Bronchial epithelial cell (primary cell): Measurements from ENCODE around the gene SLC35A1. TPM values are rescaled to one million over a fixed set of nuclear protein-coding genes. Genes with fewer than 3 reads are reported as not detected.

ENCODE experiments used
- DNase-seq: peaks from one replicate; pipeline ENCODE4 v3.0.0-alpha.2; 2010; ENCODE audit warnings: low read depth
- FAIRE-seq: peaks from 2 replicates; lab custom pipeline; 2011; peaks lifted over from hg19 to GRCh38; lab: Jason Lieb, UNC
- H3K27me3 ChIP-seq: 2 replicates; pipeline ENCODE4 v1.5.1; 2011; ENCODE audit warnings: low read length; ENCODE audit not compliant: control insufficient read depth, insufficient read depth
- H3K36me3 ChIP-seq: 2 replicates; pipeline ENCODE4 v1.5.1; 2011; ENCODE audit warnings: low read length; ENCODE audit not compliant: control insufficient read depth, insufficient read depth
- H3K4me3 ChIP-seq: 2 replicates; pipeline ENCODE4 v1.5.1; 2011; ENCODE audit warnings: mild to moderate bottlenecking, low read depth, low read length, control low read depth
- CTCF ChIP-seq: IDR thresholded peaks from 2 replicates; pipeline ENCODE4 v1.5.1; 2011; ENCODE audit warnings: mild to moderate bottlenecking, moderate library complexity, low read length, control low read depth, inconsistent platforms; ENCODE audit not compliant: insufficient read depth, severe bottlenecking
- total RNA-seq: library from RNA; depleted of rRNA; stranded (reverse); fragments of >200 nt; gene quantifications from 2 replicates; pipeline ENCODE4 v1.2.1, GENCODE V29; 2014

SLC35A1 gene
- total RNA-seq, 1 donor from 2014 or later, result 14.5 TPM

- no peaks in the 10 kb centered on the region for H3K27me3 ChIP-seq
- TF ChIP-seq CTCF, result no peak
- no peak for FAIRE-seq
These were observed 31.1 kb upstream of the SLC35A1 start for GRCh38 chr6:87441711-87442110.

DNA sequence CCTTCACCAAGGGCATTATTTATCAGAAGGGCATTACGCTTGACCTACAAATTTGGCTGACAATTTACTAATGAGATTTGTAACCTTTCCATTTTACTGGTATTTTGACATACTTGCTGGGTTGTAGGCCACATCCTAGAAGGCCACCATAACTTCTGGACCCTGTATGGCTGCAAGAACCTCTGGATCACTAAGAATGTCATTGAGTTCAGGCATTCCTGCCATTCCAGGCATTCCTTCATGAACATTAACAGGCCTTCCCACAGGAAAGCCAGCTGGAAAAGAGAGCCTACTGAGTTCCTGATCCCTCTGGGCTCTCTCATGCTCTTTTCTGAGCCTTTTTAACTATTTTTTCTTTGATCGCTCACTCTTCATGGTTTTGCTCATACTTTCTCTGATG, 28.4 kb upstream of the SLC35A1 start:
- TF ChIP-seq CTCF, result no peak
- no peaks in the 10 kb centered on the region for H3K36me3 ChIP-seq
- H3K4me3 ChIP-seq, result no peak overlapping the region
- FAIRE-seq, result no peak
- DNase-seq, result no peak
- H3K27me3 ChIP-seq, result no peaks in the 10 kb centered on the region

More at GRCh38 chr6:87441711-87442110, 31.1 kb upstream of the SLC35A1 start:
- H3K36me3 ChIP-seq, result no peaks in the 10 kb centered on the region
- DNase-seq, result no peak
- H3K4me3 ChIP-seq, result no peak overlapping the region

- FAIRE-seq, result no peak
- no peak for TF ChIP-seq CTCF
- H3K36me3 ChIP-seq, result no peaks in the 10 kb centered on the region
These were observed 7.7 kb upstream of the SLC35A1 start for GRCh38 chr6:87465051-87465450.

DNA sequence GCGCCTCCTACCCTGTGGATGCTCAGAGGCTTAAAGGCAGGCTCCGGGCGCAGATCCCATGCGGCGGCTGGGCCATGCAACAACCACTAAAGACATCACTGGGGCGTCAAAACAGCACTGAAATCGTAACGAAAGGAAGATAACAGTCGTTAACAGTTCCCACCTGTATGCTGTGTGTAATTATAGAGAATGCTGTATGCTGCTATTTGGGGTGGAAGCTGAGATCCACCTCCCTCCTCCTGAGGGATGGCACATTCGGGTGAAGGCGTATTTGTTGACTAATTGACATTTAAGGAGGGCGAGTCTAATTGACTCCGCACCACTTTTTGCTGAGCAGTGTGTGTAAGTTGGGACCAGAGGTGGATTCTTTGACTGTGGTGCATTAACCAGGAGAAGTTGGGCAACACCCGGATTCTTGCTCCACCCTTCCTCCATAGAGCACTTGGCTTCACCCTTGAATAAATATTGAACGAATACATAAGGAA, 687 bp downstream of the SLC35A1 start:
- Histone ChIP-seq H3K36me3 (peaks cover 6% of the 10 kb centered on the region), H3K4me3 (peak overlapping the region; percentile 70), H3K27me3 (no peaks in the 10 kb centered on the region)
- DNase-seq (peak; percentile 71), FAIRE-seq (no peak)
- TF ChIP-seq CTCF, result no peak

More at GRCh38 chr6:87465051-87465450, 7.7 kb upstream of the SLC35A1 start:
- Histone ChIP-seq H3K4me3 (no peak overlapping the region), H3K27me3 (no peaks in the 10 kb centered on the region)
- no peak for DNase-seq

DNA sequence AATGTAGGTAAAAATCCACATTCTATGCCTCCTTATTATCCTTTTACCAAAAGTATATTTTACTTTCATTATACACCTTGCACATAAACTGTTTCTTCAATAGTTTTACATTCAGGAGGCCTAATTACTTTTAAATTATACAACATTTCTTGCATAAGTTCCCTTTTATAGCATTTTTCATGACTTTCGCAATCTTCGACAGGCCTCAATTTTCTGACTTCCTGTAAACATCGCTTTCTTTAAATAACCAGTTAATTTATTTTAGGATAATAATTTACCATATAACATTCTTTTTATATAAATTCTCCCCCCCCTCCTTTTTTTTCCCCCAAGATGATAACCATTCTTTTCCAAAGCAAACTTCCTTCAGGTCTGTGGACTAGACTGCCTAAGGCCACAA, 9.2 kb downstream of the SLC35A1 start:
- peaks cover 10% of the 10 kb centered on the region for H3K36me3 ChIP-seq
- no peaks in the 10 kb centered on the region for H3K27me3 ChIP-seq
- no peak overlapping the region for H3K4me3 ChIP-seq
- TF ChIP-seq CTCF, result no peak
- DNase-seq (no peak), FAIRE-seq (no peak)

DNA sequence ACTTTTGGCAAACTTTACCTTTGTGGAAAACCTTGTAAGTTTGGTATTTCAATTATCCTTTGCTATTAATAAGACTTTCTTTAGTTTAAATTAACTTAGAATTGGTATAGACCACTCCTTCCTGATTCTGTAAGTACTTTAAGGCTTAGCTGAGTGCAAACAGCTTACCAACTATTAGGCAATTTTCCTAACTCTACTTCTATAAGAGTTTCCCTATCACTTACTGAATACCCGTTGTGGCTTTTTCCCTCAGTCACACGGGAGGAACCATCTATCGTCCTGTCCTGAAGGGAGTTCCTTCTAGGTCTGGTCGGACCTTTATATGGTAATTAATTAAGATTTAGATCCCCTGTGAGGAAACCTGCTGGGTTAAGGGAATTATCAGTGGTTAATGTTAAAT, 9.6 kb downstream of the SLC35A1 start:
- FAIRE-seq, result no peak

More for the DNA sequence above, 9.6 kb downstream of the SLC35A1 start:
- Histone ChIP-seq H3K27me3 (no peaks in the 10 kb centered on the region), H3K4me3 (no peak overlapping the region), H3K36me3 (peaks cover 10% of the 10 kb centered on the region)
- no peak for TF ChIP-seq CTCF
- DNase-seq, result no peak
